Superior temporal gyrus (tissue), 1 donor: Measurements from ENCODE around the gene NDUFB6.
"Not testable (repeated sequence)": the region's sequence is repeated elsewhere in the genome, so short reads cannot be mapped to it uniquely, and the experiment has no call there.

Experiments used
- DNase-seq: peaks from one replicate; pipeline ENCODE4 v3.0.0-alpha.2; 2016; ENCODE audit errors: extremely low spot score

Gene NDUFB6

GRCh38 chr9:32524558-32524891 is 48.4 kb downstream of the NDUFB6 start:
- DNase-seq = not testable (repeated sequence)

- DNase-seq = no peak
Observed at GRCh38 chr9:32523910-32524309, 49.0 kb downstream of the NDUFB6 start.

GRCh38 chr9:32518276-32518675 is 54.7 kb downstream of the NDUFB6 start:
- DNase-seq = no peak

- DNase-seq = no peak
Observed at GRCh38 chr9:32516241-32516640, 56.7 kb downstream of the NDUFB6 start.

GRCh38 chr9:32508728-32509127 is 64.2 kb downstream of the NDUFB6 start:
- DNase-seq = no peak

GRCh38 chr9:32503008-32503407 is 70.0 kb downstream of the NDUFB6 start:
- DNase-seq = no peak
